DOHH2 (cell line): ENCODE results near the gene SDCBP2.

Source experiments
- H3F3A ChIP-seq: fragments of 200-600 bp; sonication (generic), shearing (Covaris generic); 2 replicates; pipeline ENCODE4 v1.6.0; 2016; ENCODE audit warnings: antibody characterized with exemption, mild to moderate bottlenecking; ENCODE audit not compliant: control insufficient read depth, insufficient read depth
- H3K27ac ChIP-seq: fragments of 200-600 bp; sonication (generic); 2 replicates; pipeline ENCODE4 v1.5.1; 2014; ENCODE audit warnings: low read depth, mild to moderate bottlenecking, low read length, moderate library complexity
- H3K27me3 ChIP-seq: fragments of 200-600 bp; sonication (generic); 2 replicates; pipeline ENCODE4 v1.6.1; 2014; ENCODE audit warnings: mild to moderate bottlenecking, low read length, mixed read lengths; ENCODE audit not compliant: control insufficient read depth
- H3K36me3 ChIP-seq: fragments of 200-600 bp; sonication (generic); 2 replicates; pipeline ENCODE4 v1.6.1; 2014; ENCODE audit warnings: mild to moderate bottlenecking, low read length, moderate library complexity, mixed read lengths; ENCODE audit not compliant: control insufficient read depth
- H3K4me1 ChIP-seq: fragments of 200-600 bp; sonication (generic); 2 replicates; pipeline ENCODE4 v1.6.1; 2014; ENCODE audit warnings: mild to moderate bottlenecking, low read length, mixed read lengths; ENCODE audit not compliant: control insufficient read depth
- H3K4me2 ChIP-seq: fragments of 200-600 bp; sonication (generic); 2 replicates; pipeline ENCODE4 v1.6.0; 2014; ENCODE audit warnings: mild to moderate bottlenecking, low read length, moderate library complexity
- H3K4me3 ChIP-seq: fragments of 200-600 bp; sonication (generic); 2 replicates; pipeline ENCODE4 v1.5.1; 2014; ENCODE audit warnings: mild to moderate bottlenecking, low read length, mixed read lengths
- H3K79me2 ChIP-seq: fragments of 200-600 bp; sonication (generic); 2 replicates; pipeline ENCODE4 v1.6.1; 2014; ENCODE audit warnings: mild to moderate bottlenecking, low read length, mixed read lengths; ENCODE audit not compliant: control insufficient read depth
- H3K9me2 ChIP-seq: fragments of 200-600 bp; sonication (generic); replicated peaks from 2 replicates; pipeline ENCODE4 v1.6.1; 2014; ENCODE audit warnings: mild to moderate bottlenecking, low read length, mixed read lengths; ENCODE audit not compliant: control insufficient read depth
- H3K9me3 ChIP-seq: fragments of 200-600 bp; sonication (generic); 2 replicates; pipeline ENCODE4 v1.6.1; 2014; ENCODE audit warnings: antibody characterized with exemption, low read length, mixed read lengths; ENCODE audit not compliant: control insufficient read depth, insufficient read depth
- H4K20me1 ChIP-seq: fragments of 200-600 bp; sonication (generic); 2 replicates; pipeline ENCODE4 v1.6.0; 2014; ENCODE audit warnings: low read depth, mild to moderate bottlenecking, antibody characterized with exemption, low read length, moderate library complexity; ENCODE audit not compliant: control insufficient read depth, insufficient read depth
- CTCF ChIP-seq: fragments of 200-600 bp; sonication (generic); IDR thresholded peaks from one replicate; pipeline ENCODE4 v1.5.1; 2014; ENCODE audit warnings: antibody characterized with exemption, mild to moderate bottlenecking, low read depth, low read length; ENCODE audit not compliant: poor library complexity, severe bottlenecking
- EZH2phosphoT487 ChIP-seq: fragments of 200-600 bp; sonication (generic); IDR thresholded peaks from 2 replicates; pipeline ENCODE4 v1.6.1; 2017; ENCODE audit warnings: borderline replicate concordance, mild to moderate bottlenecking, antibody characterized with exemption, low read length, moderate library complexity, mixed read lengths

Gene SDCBP2

GRCh38 chr20:1295276-1295930, 33.5 kb downstream of the SDCBP2 start:
- TF ChIP-seq CTCF (no peak), EZH2phosphoT487 (no peak)
- Histone ChIP-seq H4K20me1 (no peaks in the 10 kb centered on the region), H3K36me3 (no peaks in the 10 kb centered on the region), H3K4me1 (no peaks in the 10 kb centered on the region), H3F3A (no peaks in the 10 kb centered on the region), H3K9me3 (no peaks in the 10 kb centered on the region), H3K9me2 (no peaks in the 10 kb centered on the region), H3K4me3 (no peak overlapping the region), H3K4me2 (no peak overlapping the region), H3K27me3 (peaks cover 3% of the 10 kb centered on the region; the same call in 1 of the 2 replicates), H3K27ac (no peak overlapping the region), H3K79me2 (no peaks in the 10 kb centered on the region)

GRCh38 chr20:1294497-1294896, 34.4 kb downstream of the SDCBP2 start:
- H3K9me2 ChIP-seq: no peaks in the 10 kb centered on the region
- no peak overlapping the region for H3K4me2 ChIP-seq
- TF ChIP-seq EZH2phosphoT487 (no peak), CTCF (no peak)
- H3K27ac ChIP-seq: no peak overlapping the region
- H3K4me1 ChIP-seq: no peaks in the 10 kb centered on the region
- no peaks in the 10 kb centered on the region for H4K20me1 ChIP-seq
- H3K36me3 ChIP-seq: no peaks in the 10 kb centered on the region
- H3K79me2 ChIP-seq: no peaks in the 10 kb centered on the region
- H3F3A ChIP-seq: no peaks in the 10 kb centered on the region
- no peak overlapping the region for H3K4me3 ChIP-seq
- no peaks in the 10 kb centered on the region for H3K9me3 ChIP-seq
- peaks cover 3% of the 10 kb centered on the region; the same call in 1 of the 2 replicates for H3K27me3 ChIP-seq

GRCh38 chr20:1293641-1294379, 35.1 kb downstream of the SDCBP2 start:
- no peaks in the 10 kb centered on the region for H4K20me1 ChIP-seq
- no peaks in the 10 kb centered on the region for H3K4me1 ChIP-seq
- TF ChIP-seq EZH2phosphoT487: no peak
- H3K27me3 ChIP-seq: peaks cover 3% of the 10 kb centered on the region; the same call in 1 of the 2 replicates
- no peaks in the 10 kb centered on the region for H3F3A ChIP-seq
- no peak overlapping the region for H3K27ac ChIP-seq
- no peaks in the 10 kb centered on the region for H3K9me3 ChIP-seq
- no peak overlapping the region for H3K4me3 ChIP-seq
- no peaks in the 10 kb centered on the region for H3K79me2 ChIP-seq
- no peak overlapping the region for H3K4me2 ChIP-seq
- no peaks in the 10 kb centered on the region for H3K9me2 ChIP-seq
- no peaks in the 10 kb centered on the region for H3K36me3 ChIP-seq

GRCh38 chr20:1292620-1293019, 36.3 kb downstream of the SDCBP2 start:
- H3K36me3 ChIP-seq: no peaks in the 10 kb centered on the region
- no peaks in the 10 kb centered on the region for H3K9me2 ChIP-seq
- no peaks in the 10 kb centered on the region for H3K4me1 ChIP-seq
- no peak overlapping the region for H3K27ac ChIP-seq
- no peak overlapping the region for H3K4me2 ChIP-seq
- peaks cover 3% of the 10 kb centered on the region; the same call in 1 of the 2 replicates for H3K27me3 ChIP-seq
- no peaks in the 10 kb centered on the region for H4K20me1 ChIP-seq
- H3F3A ChIP-seq: no peaks in the 10 kb centered on the region
- H3K4me3 ChIP-seq: no peak overlapping the region
- TF ChIP-seq CTCF (no peak), EZH2phosphoT487 (no peak)
- no peaks in the 10 kb centered on the region for H3K79me2 ChIP-seq
- no peaks in the 10 kb centered on the region for H3K9me3 ChIP-seq
